HG02970 (cell line): ENCODE measurements around the gene RUVBL2.

Experiments used
- ATAC-seq: cut with Tn5 transposase; IDR thresholded peaks from one replicate; pipeline ENCODE4 v1.9.1; 2021; ENCODE audit warnings: mild to moderate bottlenecking, moderate library complexity, moderate number of reproducible peaks; ENCODE audit not compliant: unreplicated experiment, low FRiP score

The RUVBL2 gene

DNA sequence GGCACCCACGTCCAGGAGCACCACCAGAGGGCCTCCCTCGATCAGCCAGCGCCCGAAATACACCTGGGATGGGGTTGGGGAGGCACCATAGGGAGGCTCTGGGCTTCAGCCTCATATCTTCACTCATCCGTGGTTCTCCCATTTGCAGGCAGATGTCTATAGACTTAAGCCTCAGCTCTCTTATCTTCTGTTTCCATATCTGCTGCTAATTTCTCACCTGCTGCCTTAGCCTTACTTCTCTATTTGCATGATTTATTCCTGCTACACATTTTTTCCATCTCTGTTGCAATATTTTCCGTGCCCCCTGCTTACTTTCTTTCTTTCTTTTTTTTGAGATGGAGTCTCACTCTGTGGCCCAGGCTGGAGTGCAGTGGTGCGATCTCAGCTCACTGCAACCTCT lies 6.4 kb upstream of the RUVBL2 start:
- no peak for ATAC-seq

DNA sequence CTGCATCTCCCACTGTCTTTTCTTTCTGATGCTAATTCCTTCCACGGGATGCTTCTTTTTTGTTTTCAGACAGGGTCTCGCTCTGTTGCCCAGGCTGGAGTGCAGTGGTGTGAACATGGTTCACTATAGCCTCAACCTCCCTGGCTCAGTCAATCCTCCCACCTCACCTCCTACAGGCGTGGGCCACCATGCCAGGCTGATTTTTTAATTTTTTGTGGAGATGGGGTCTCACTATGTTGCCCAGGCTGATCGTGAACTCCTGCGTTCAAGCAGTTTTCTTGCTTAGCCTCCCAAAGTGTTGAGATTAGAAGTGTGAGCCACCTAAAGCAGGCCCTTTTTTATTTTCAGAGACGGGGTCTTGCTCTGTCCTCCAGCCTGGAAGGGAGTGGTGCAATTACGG lies 5.4 kb upstream of the RUVBL2 start:
- ATAC-seq: no peak

DNA sequence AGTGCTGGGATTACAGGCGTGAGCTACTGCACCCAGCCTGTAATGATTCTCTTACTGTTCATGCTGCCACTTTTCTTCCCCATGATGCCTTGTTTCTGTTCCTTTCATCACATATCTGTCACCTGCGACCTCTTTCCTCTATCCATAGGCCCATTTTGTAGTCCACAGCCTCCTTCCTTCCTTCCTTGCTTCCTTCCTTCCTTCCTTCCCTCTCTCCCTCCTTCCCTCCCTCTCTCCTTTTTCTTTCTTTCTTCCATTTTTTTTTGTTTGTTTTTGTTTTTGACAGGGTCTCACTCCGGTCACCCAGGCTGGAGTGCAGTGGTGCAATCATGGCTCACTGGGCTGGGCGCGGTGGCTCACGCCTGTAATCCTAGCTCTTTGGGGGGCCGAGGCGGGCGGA lies 4.8 kb upstream of the RUVBL2 start:
- no peak for ATAC-seq

DNA sequence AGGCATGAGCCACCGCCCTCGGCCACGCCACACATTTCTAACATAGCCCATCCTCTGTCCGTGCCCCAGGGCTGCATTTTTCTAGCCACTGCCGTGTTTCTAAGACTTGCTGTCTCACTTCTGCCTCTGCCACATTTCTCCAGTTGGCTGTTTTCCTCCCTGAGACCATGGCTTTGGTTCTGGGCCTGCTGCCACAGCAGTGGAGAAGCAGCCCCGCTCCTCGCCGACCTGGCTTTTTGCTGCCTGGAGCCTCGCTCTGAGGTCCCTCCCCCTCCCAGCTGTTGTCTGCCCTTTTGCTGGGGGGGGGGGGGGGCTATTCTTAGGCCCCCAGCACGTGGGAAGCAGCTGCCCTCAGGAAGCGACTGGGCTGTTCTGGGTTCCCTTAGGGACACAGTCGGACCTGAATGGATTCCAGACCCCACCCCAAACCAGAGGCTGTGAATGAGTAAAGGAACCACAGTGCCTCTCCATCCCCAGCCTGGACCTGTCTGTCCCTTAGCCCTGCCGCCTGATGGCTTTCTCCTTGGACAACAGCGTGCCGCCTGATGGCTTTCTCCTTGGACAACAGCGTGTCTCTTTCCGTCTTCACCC lies 3.9 kb upstream of the RUVBL2 start:
- no peak for ATAC-seq

DNA sequence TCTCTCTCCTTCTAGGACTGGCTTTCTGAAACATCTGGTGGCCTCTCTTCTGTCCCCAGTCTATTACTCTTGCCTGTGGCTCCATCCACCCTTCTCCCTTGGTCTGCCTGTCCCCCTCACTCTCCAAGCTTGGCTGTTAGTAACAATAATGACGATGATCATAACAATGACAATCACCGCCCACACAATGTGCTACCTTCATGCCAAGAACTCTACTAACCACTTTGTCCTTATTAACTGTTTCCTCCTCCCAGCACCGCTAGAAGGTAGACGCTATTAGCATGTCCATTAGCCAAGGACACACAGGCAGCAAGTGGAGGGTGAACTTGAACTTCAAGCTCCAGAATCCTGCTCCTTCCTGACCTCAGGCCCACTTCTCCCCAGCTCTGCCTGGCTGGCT lies 3.3 kb upstream of the RUVBL2 start:
- no peak for ATAC-seq

DNA sequence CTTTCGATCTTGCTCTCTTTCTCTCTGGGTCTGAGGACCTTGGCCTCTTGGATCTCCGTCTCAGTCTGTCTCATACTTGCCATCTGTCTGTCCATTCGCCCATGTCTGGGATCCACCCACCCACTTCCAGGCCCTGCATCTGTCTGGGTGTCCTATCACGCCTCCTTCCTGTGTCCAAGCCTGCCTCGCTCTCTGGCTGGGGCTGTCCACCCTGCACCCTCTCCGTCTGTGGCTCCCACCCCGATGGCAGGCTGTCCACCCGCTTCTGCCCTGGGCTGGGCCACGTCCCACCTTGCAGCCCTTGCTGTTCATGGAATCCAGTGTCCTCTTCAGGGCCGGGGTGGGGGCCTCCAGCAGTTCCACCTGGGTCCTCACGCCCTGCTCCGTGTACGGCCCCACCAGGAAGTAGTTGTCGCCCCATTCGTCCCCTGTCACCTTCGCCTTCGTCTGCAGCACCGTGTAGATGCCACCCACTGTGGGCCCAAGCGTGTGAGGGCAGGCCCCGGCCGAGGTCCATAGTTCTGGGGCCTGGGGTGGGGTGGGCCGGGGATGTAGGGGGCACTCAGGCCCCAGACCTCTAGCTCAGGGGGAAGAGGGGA lies 2.6 kb upstream of the RUVBL2 start:
- no peak for ATAC-seq

DNA sequence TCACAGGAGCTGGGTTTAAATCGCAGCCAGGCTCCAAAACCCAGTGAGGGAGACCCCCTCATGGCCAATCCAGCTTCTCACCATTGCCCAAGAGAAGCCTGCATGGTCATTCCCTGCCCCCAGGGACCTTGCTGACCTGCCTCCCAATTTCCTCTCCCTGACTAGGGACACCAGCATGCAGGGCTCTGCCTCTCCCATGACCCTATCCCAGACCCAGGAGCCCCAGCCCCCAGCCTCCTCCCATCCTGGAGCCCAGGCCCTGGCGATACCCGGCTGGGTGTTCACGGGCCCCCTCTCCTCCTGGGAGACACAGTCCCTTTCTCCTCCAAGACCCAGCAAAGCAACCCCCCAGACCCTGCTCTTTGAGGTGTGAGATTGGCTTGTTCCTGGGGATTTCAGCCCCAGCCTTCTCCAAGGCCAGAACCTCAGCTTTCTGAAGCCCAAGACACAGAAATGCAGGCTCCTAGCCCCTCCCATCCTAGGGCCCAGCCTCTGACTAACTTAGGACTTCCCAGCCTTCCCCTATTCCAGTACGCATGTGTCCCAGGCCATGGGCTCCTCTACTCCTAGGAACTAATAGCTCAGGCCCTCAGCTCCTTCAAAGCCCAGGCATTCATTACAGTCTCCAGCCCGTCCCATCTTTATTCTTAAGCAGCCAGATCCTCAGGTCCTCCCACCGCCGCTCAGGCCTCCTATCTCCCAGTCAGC lies 1.7 kb upstream of the RUVBL2 start:
- no peak for ATAC-seq

DNA sequence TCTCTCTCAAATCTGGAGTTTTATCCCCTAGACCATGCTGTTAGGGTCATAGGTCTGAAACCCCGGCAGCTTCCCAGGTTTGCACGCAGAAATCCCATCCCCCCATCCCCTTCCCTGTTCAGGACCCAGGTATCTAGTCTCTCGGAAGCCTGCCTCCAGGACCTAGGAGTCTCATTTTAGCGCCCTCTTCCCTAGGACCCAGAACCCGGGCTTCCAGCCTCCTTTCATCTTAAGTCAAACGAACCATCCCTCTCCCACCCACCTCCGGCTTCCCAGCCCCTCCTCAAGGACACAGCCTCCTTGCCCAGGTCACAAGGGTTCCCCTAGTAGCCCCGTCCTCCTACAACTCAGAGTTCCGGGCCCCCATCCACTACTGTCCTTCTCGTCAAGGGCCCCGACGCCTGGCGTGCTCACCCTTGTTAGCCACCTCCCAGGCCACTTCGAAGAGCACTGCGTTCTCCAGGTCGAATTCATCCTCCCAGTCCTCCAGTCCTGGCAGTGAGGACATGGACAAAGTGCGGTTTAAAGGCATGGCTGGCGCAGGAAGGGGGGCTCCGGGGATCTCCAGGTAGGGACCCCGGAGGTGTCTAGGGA lies 1.0 kb upstream of the RUVBL2 start:
- ATAC-seq: no peak

DNA sequence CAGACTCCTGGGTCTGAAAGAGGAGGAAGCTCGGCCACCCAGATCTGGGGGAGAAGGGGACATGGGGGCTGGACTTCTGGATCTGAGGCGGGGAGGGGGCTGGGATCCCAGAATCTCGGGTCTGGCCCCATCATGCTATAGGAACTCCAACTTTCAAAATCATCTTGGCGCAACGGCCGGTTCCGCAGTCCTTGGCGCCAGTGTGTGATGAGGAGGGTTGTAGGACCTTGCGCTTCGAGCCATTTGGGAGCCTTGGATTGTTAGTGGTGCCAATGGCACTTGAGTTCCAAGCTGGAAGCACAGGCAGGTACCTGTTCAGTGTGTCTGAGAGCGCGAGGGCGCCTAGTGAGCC lies 324 bp downstream of the RUVBL2 start:
- no peak for ATAC-seq

DNA sequence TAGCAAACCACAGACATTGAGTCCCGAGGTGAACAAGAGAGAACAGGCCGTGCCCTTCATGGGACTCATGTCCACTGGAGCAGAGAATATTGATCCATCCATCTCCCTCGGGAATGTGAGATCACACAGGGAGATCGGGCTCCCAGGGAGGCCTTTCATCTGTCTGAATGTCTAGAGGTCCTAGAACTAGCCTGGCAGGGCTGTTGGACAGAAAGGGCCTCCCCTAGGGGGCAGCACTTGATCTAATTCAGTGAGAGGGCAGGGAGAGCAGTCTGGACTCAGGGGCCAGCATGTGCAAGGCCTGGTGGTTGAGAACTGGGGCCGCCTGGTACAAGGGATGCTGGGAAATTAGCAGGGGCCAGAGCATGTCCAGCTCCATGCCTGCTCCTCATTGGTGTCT lies 4.3 kb downstream of the RUVBL2 start:
- ATAC-seq: no peak

DNA sequence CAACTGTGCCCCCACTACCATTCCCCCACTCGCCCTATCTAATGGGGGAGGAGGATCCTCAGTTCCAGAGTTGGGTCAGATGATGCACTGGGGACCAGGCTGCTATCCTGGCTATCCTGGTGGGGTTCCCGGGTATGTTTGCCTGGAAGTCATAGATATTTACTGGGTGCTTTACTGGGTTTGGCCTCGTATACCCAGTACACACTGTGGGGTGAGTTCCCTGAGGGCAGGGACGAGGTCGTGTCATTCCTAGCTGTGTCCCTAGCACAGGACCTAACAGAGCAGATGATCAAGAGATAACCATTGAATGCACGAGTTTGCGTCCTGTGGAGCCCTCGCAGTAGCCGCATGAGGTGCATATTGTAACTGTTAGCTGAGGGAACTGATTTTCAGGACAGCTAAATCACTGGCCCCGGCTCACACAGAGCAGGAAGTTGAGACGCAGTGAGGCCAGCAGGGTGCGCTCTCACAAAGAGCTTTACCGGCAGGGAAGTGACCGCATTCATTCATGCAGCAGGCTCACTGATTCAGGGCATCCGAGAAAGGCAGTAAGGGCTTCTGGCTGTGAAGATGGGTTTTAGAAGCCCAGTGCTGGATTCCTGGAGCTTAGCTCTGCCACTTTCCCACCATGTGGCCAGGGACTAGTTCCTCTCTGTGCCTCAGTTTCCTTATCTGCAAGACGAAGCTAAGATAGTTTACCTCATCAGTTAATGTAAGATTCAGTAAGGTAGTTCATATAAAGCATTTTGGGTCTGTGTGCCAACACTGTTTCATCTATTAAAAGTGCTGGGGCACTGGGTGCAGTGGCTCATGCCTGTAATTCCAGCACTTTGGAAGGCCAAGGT lies 6.0 kb downstream of the RUVBL2 start:
- ATAC-seq: no peak

DNA sequence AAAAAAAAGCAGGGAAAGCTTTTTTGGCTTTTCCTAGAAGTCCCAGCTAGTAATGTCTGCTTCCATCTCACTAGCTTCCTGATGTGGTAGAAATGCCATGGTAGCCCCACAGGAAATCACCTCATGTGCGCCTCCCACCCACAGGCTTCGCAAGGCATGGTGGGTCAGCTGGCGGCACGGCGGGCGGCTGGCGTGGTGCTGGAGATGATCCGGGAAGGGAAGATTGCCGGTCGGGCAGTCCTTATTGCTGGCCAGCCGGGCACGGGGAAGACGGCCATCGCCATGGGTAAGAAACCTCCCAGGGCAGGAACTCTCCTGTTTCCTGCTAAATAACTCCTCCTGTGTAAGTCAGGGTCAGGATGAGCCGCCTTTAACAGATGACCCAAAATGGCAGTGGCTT lies 10.4 kb downstream of the RUVBL2 start:
- no peak for ATAC-seq

DNA sequence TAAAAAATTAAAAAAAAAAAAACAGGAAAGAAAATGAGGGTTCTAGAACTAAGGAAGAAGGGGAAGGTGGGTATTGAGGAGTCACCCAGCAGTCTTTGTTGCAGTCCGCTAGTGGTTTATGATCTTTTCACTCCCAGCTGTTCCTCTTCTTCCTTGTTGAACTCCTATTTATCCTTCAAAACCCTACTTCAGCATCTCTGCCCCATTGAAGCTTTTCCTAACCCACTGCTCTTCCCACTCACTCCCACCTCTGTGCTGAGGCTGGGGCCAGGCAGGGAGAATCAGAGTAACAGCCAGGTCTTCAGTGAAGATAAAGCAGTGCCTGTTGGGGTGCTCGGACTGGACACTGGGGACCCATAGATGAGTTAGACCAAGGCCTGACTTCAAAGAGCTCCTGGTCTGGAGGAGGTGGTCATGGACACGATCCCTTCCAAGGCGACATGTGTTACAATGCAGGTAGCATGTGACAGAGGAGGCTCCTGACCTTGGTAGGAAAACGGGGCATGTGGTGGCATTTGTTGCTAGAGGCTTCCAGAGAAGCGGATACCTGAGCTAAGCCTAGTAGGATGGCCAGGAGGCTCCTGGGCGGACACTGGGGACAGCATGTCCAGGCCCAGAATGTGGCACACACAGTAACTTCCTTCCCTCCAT lies 11.4 kb downstream of the RUVBL2 start:
- no peak for ATAC-seq

DNA sequence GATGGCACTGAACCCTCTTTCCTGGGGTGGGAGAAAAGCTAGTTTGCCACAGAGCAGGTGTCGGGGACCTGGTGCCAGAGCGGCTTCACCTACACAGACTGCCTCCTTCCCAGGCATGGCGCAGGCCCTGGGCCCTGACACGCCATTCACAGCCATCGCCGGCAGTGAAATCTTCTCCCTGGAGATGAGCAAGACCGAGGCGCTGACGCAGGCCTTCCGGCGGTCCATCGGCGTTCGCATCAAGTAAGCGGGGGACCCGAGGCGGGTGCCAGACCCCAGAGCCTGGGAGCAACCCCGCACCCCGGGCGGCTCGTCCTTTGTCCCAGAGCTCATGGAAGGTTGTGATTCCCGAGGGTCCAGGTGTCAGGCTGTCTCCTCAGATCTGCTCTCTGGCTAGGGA lies 13.2 kb downstream of the RUVBL2 start:
- ATAC-seq: no peak

DNA sequence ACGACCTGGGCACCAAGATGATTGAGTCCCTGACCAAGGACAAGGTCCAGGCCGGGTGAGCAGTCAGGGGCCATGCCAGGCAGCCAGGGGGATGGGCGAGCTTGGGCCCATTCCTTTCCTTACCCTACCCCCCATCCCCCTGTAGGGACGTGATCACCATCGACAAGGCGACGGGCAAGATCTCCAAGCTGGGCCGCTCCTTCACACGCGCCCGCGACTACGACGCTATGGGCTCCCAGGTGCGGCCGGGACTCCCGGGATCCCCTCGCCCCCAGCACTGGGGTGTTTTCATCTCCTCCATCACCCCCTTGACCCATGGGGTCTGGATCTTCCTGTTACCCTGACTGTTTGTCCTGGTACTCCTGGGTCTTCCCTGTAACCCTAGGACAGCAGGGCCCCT lies 16.1 kb downstream of the RUVBL2 start:
- ATAC-seq: no peak

DNA sequence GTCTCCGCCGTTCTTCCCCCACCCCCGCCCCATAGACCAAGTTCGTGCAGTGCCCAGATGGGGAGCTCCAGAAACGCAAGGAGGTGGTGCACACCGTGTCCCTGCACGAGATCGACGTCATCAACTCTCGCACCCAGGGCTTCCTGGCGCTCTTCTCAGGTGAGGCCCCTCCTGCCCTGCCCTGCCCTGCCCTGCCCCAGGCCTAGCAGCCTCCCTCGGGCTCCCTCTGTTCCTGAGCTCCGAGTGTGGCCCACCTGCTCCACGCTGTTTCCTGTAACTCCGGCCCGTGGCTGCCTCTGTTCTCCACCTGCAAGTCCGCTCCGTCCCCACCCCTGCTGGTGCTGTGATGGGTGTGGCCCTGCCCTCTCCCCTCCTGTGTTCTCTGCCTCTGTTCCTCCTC lies 16.8 kb downstream of the RUVBL2 start:
- no peak for ATAC-seq

DNA sequence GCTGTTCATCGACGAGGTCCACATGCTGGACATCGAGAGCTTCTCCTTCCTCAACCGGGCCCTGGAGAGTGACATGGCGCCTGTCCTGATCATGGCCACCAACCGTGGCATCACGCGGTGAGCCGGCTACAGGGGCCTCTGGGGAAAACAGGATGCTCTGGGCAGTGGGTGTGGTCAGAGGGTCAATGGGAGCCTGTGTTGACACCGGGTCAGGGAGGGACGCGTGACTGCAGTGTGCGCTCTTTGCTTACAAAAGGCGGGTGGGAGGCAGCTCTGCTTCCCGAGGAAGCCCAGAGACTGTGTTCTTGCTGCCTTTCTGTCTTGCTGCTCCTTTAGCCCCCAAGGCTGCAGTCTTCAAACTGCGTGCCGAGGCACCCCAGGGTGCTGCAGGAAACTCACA lies 17.5 kb downstream of the RUVBL2 start:
- no peak for ATAC-seq

DNA sequence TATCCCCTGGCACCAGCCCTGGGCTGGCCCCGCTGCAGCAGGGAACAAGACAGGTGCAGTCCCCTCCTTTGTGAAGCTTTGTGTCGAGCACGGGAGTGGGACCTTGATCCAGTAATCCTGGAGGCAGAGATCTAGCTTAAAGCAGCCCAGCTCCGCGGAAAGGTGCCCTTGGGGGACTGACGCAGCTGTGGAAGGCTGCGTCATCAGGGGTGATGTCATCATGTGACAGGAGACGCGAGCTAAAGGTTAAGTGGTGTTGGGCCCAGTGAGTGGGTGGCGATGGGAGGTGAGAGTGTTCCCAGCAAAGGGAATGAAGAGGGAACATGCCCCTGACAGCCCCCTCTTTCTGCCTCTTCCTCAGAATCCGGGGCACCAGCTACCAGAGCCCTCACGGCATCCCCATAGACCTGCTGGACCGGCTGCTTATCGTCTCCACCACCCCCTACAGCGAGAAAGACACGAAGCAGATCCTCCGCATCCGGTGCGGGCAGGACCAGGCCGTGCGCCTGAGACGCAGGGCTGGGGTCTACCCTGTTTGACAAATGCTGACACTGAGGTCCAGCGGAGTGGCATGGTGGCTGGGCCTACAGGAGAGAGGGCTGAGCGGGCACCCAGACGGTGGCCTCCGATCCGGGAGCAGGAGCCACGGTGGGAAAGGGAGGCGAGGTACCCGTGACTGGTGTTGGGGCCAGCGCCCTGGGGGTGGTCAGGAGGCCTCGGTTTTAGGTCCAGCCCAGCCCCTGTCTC lies 20.6 kb downstream of the RUVBL2 start:
- no peak for ATAC-seq

DNA sequence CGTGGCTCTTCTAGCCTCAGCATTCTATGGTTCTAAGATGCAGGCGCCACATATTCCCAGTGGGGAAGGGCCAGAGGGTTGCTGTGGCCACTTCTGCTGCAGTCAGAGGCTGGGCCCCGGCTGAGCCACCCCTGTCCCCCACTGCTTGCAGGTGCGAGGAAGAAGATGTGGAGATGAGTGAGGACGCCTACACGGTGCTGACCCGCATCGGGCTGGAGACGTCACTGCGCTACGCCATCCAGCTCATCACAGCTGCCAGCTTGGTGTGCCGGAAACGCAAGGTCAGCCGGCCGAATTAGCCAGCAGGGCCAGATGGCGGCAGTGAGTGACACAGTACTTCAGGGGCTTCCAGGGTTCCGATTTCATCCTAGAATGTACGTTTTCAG lies 21.2 kb downstream of the RUVBL2 start:
- no peak for ATAC-seq
